Endothelial cell of umbilical vein (primary cell): ENCODE measurements around the gene ACSS1. TPM values are rescaled to one million over a fixed set of nuclear protein-coding genes. Genes with fewer than 3 reads are reported as not detected.

ENCODE experiments used
- BruUV-seq: library from RNA; stranded (reverse); fragments of 400-500 nt; replicated peaks from 2 replicates; lab custom pipeline; 2021; lab: Mats Ljungman, UMichigan
- CTCF ChIA-PET: fragments of 300-600, 350-600 bp; sonication (Branson Sonifier 250); formaldehyde crosslinking; loops from one replicate; lab custom pipeline; 2021; ENCODE audit warnings: antibody characterized with exemption, inconsistent platforms; lab: Charles Lee
- POLR2A ChIA-PET: fragments of 300-600, 350-600 bp; sonication (Branson Sonifier 250); formaldehyde crosslinking; loops from one replicate; lab custom pipeline; 2021; ENCODE audit warnings: antibody characterized with exemption, inconsistent platforms; lab: Charles Lee
- DNase-seq: peaks from one replicate; pipeline ENCODE4 v3.0.0-alpha.2; 2011; ENCODE audit warnings: low read depth, low spot score
- FAIRE-seq: peaks from 2 replicates; lab custom pipeline; 2011; peaks lifted over from hg19 to GRCh38; lab: Jason Lieb, UNC
- H2AFZ ChIP-seq: 2 replicates; pipeline ENCODE4 v1.6.0; 2012; ENCODE audit warnings: low read depth, low read length, control low read depth, inconsistent platforms
- H3K27ac ChIP-seq: 2 replicates; pipeline ENCODE4 v1.5.1; 2011; ENCODE audit warnings: low read depth, mild to moderate bottlenecking, control low read depth, low read length, moderate library complexity; ENCODE audit not compliant: insufficient read depth
- H3K27me3 ChIP-seq, 2 experiments: 2 replicates each; pipeline versions ENCODE4 v1.6.0 to v1.6.1; 2011; ENCODE audit warnings: low read length in 2 of 2, mixed read lengths in 1 of 2; ENCODE audit not compliant: control insufficient read depth in 2 of 2, insufficient read depth in 2 of 2
- H3K36me3 ChIP-seq, 2 experiments: 2 replicates in 1 of 2; 3 replicates in 1 of 2; pipeline ENCODE4 v1.5.1; 2011; ENCODE audit warnings: low read length in 2 of 2, mild to moderate bottlenecking in 1 of 2, moderate library complexity in 1 of 2; ENCODE audit not compliant: control insufficient read depth in 2 of 2, insufficient read depth in 2 of 2; ENCODE audit errors: extremely low read depth in 1 of 2
- H3K4me1 ChIP-seq: 3 replicates; pipeline ENCODE4 v1.5.1; 2011; ENCODE audit warnings: mild to moderate bottlenecking, low read length; ENCODE audit not compliant: control insufficient read depth, insufficient read depth; ENCODE audit errors: extremely low read depth
- H3K4me2 ChIP-seq: 2 replicates; pipeline ENCODE4 v1.6.1; 2011; ENCODE audit warnings: low read length, control low read depth, mixed read lengths; ENCODE audit not compliant: insufficient read depth
- H3K4me3 ChIP-seq, 3 experiments: fragments of 200-600 bp in 1 of 3; sonication (generic), shearing (Covaris generic) in 1 of 3; replicated peaks in 1 of 3; 2 replicates each; pipeline ENCODE4 v1.5.1; 2011 to 2016; ENCODE audit warnings: control low read depth in 3 of 3, low read length in 3 of 3, mild to moderate bottlenecking in 2 of 3, inconsistent platforms in 1 of 3, low read depth in 1 of 3, moderate library complexity in 1 of 3; ENCODE audit not compliant: insufficient read depth in 1 of 3
- H3K79me2 ChIP-seq: 2 replicates; pipeline ENCODE4 v1.6.0; 2012; ENCODE audit warnings: low read length, inconsistent platforms; ENCODE audit not compliant: control insufficient read depth, insufficient read depth
- H3K9ac ChIP-seq: replicated peaks from 2 replicates; pipeline ENCODE3; 2011; ENCODE audit warnings: low read length, control low read depth; ENCODE audit not compliant: insufficient read depth; ENCODE audit errors: extremely low read depth
- H3K9me1 ChIP-seq: replicated peaks from 3 replicates; pipeline ENCODE4 v1.6.0; 2011; ENCODE audit warnings: mild to moderate bottlenecking, low read length; ENCODE audit not compliant: control insufficient read depth, insufficient read depth; ENCODE audit errors: extremely low read depth
- H3K9me3 ChIP-seq: replicated peaks from 2 replicates; pipeline ENCODE4 v1.5.1; 2012; ENCODE audit warnings: low read length, inconsistent platforms; ENCODE audit not compliant: control insufficient read depth, insufficient read depth
- H4K20me1 ChIP-seq: replicated peaks from 2 replicates; pipeline ENCODE3; 2011; ENCODE audit warnings: mild to moderate bottlenecking, low read length; ENCODE audit not compliant: control insufficient read depth, insufficient read depth; ENCODE audit errors: extremely low read depth
- CTCF ChIP-seq, 2 donors: IDR thresholded peaks; 1 replicate in 1 of 2; 2 replicates in 1 of 2; pipeline ENCODE4 v1.5.1; 2011; ENCODE audit warnings: low read length in 2 of 2, mild to moderate bottlenecking in 2 of 2, moderate library complexity in 2 of 2, control low read depth in 1 of 2, inconsistent platforms in 1 of 2, low read depth in 1 of 2; ENCODE audit not compliant: insufficient read depth in 1 of 2; ENCODE audit errors: extremely low read depth in 1 of 2
- EZH2 ChIP-seq: IDR thresholded peaks from 2 replicates; pipeline ENCODE4 v1.6.1; 2012; ENCODE audit warnings: borderline replicate concordance, low read depth, mild to moderate bottlenecking, moderate library complexity, low read length, inconsistent platforms; ENCODE audit not compliant: severe bottlenecking
- FOS ChIP-seq: IDR thresholded peaks from 2 replicates; pipeline ENCODE4 v1.6.1; 2011; ENCODE audit warnings: mild to moderate bottlenecking, low read length, moderate library complexity, borderline replicate concordance; ENCODE audit not compliant: insufficient read depth
- GATA2 ChIP-seq: IDR thresholded peaks from 2 replicates; pipeline ENCODE4 v1.7.0; 2011; ENCODE audit warnings: low read depth, mild to moderate bottlenecking, moderate library complexity, mixed read lengths, low read length; ENCODE audit not compliant: insufficient read length, insufficient read depth
- JUN ChIP-seq: IDR thresholded peaks from 2 replicates; pipeline ENCODE4 v1.6.1; 2011; ENCODE audit warnings: borderline replicate concordance, low read depth; ENCODE audit not compliant: insufficient read length, insufficient read depth
- MAX ChIP-seq: IDR thresholded peaks from 2 replicates; pipeline ENCODE4 v1.6.1; 2011; ENCODE audit not compliant: insufficient read depth, insufficient read length
- MYC ChIP-seq: IDR thresholded peaks from one replicate; pipeline ENCODE4 v1.6.1; 2011; ENCODE audit warnings: mild to moderate bottlenecking, low read depth, low read length
- POLR2A ChIP-seq: IDR thresholded peaks from 2 replicates; pipeline ENCODE4 v1.6.1; 2012; ENCODE audit warnings: low read depth, mild to moderate bottlenecking, control low read depth, low read length
- POLR2AphosphoS5 ChIP-seq: IDR thresholded peaks from 2 replicates; pipeline ENCODE4 v1.6.1; 2012; ENCODE audit warnings: low read depth, mild to moderate bottlenecking, control low read depth, low read length, moderate library complexity; ENCODE audit not compliant: insufficient read depth
- dilution Hi-C: fragments of 300-500 bp; cut with MboI; formaldehyde crosslinking; loops from one replicate; pipeline ENCODE4 v1.15.0; 2019; ENCODE audit warnings: low sequenced_read_pairs; ENCODE audit not compliant: extremely low pct_ligation_motif_present
- intact Hi-C: fragments of 100-400 bp; cut with micrococcal nuclease; formaldehyde crosslinking; loops from one replicate; pipeline ENCODE4 v1.10.0; 2022
- polyA plus RNA-seq, 4 experiments: library from polyadenylated mRNA; depleted of rRNA in 3 of 4; stranded (reverse) in 3 of 4; unstranded in 1 of 4; fragments of >200 nt; gene quantifications; 2 replicates each; pipeline versions ENCODE4 v1.2.1 to v1.2.3, GENCODE V29; 2011 to 2012; ENCODE audit warnings: missing spikeins in 1 of 4
- total RNA-seq: library from RNA; stranded (reverse); gene quantifications from 2 replicates; pipeline ENCODE4 v1.2.3, GENCODE V29; 2021

ACSS1 gene
- total and polyA plus RNA-seq, 2 donors (not counting 3 experiments of a cell fraction or from before 2014, with no cell fraction given): 6.2 to 17.9 TPM

- no peaks in the 10 kb centered on the region for H3K36me3 ChIP-seq
- H3K79me2 ChIP-seq: no peaks in the 10 kb centered on the region
- H3K9me1 ChIP-seq: no peaks in the 10 kb centered on the region
- H2AFZ ChIP-seq: no peak overlapping the region
- no peak overlapping the region for H3K9ac ChIP-seq
- no TSS peak for BruUV-seq
- TF ChIP-seq GATA2: no peak
- no peak for TF ChIP-seq MYC
- TF ChIP-seq POLR2A: no peak
- no peak for TF ChIP-seq MAX
- no peak for TF ChIP-seq EZH2
- TF ChIP-seq JUN: no peak
- no peaks in the 10 kb centered on the region for H3K9me3 ChIP-seq
- no peak overlapping the region for H3K4me3 ChIP-seq
- no peaks in the 10 kb centered on the region for H3K4me1 ChIP-seq
- no peak for DNase-seq
- H3K27ac ChIP-seq: no peak overlapping the region
- dilution Hi-C loops: no loop called here
- H3K27me3 ChIP-seq: no peaks in the 10 kb centered on the region
- intact Hi-C loops: no loop called here
- CTCF ChIA-PET: no interaction called here
- H4K20me1 ChIP-seq: no peaks in the 10 kb centered on the region
- POLR2A ChIA-PET: no interaction called here
- H3K4me2 ChIP-seq: no peak overlapping the region
- FAIRE-seq: no peak
These were observed 37.6 kb downstream of the ACSS1 start for GRCh38 chr20:25020345-25020744.

GRCh38 chr20:25019381-25020155 lies 38.4 kb downstream of the ACSS1 start:
- FAIRE-seq (no peak), DNase-seq (no peak)
- no TSS peak for BruUV-seq
- H3K9me1 ChIP-seq: no peaks in the 10 kb centered on the region
- no peak overlapping the region for H3K4me2 ChIP-seq
- dilution Hi-C loops (no loop called here), intact Hi-C loops (no loop called here)
- no peaks in the 10 kb centered on the region for H3K79me2 ChIP-seq
- H3K9me3 ChIP-seq: no peaks in the 10 kb centered on the region
- H3K4me3 ChIP-seq: no peak overlapping the region
- no peaks in the 10 kb centered on the region for H3K27me3 ChIP-seq
- H3K4me1 ChIP-seq: no peaks in the 10 kb centered on the region
- no peak overlapping the region for H3K27ac ChIP-seq
- no peak overlapping the region for H2AFZ ChIP-seq
- ChIA-PET POLR2A (no interaction called here), CTCF (interaction anchor here (1.1 kb wide), 1 partner anchor 10 kb away, joined by 3 read pairs; no protein-coding TSS in a partner anchor)
- TF ChIP-seq FOS (no peak), GATA2 (no peak), POLR2AphosphoS5 (no peak), MYC (no peak), JUN (no peak), CTCF (IDR thresholded peaks at IDR 0.05; ENCODE audit: extremely low read depth in 1 of 2, insufficient read depth in 1 of 2, low read depth in 1 of 2, low read length in 2 of 2) (no peak), MAX (no peak), POLR2A (no peak), EZH2 (no peak)
- H3K36me3 ChIP-seq: no peaks in the 10 kb centered on the region
- H3K9ac ChIP-seq: no peak overlapping the region
- no peaks in the 10 kb centered on the region for H4K20me1 ChIP-seq
